Retinal pigment epithelial cell (primary cell): ENCODE measurements around the gene RNF212.

Experiments
- DNase-seq: peaks from one replicate; pipeline ENCODE4 v3.0.0-alpha.2; 2010; ENCODE audit warnings: low read depth
- H3K4me3 ChIP-seq: 2 replicates; pipeline ENCODE4 v1.5.1; 2011; ENCODE audit warnings: mild to moderate bottlenecking, low read length, control low read depth, moderate library complexity
- CTCF ChIP-seq: conservative IDR thresholded peaks from 2 replicates; pipeline ENCODE4 v1.5.1; 2011; ENCODE audit warnings: low read depth, low read length, control low read depth, inconsistent platforms

RNF212 gene

GRCh38 chr4:1042352-1043055 is 70.9 kb downstream of the RNF212 start:
- TF ChIP-seq CTCF, result no peak
- no peak for DNase-seq

DNA sequence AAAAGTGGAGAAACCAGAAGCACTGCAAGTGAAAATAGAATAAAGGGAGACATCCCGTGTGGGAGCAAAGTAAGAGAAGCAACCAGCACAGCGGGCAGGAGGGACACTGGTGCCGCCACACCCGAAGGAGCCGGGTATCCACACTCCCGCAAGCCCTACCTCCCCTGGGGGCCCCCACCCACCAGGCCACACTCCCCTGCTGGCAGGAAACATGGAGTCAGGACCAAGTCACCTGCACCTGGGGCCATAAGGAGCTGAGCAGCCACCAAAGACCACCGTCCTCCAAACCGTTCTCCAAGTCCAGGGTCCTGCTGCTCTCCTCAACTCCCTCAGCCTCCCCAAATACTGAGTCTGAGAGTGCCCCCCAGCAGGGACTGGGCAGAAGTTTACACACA is 71.4 kb downstream of the RNF212 start:
- TF ChIP-seq CTCF, result no peak
- DNase-seq, result no peak
- H3K4me3 ChIP-seq, result no peak overlapping the region

More at GRCh38 chr4:1042352-1043055, 70.9 kb downstream of the RNF212 start:
- H3K4me3 ChIP-seq, result no peak overlapping the region

DNA sequence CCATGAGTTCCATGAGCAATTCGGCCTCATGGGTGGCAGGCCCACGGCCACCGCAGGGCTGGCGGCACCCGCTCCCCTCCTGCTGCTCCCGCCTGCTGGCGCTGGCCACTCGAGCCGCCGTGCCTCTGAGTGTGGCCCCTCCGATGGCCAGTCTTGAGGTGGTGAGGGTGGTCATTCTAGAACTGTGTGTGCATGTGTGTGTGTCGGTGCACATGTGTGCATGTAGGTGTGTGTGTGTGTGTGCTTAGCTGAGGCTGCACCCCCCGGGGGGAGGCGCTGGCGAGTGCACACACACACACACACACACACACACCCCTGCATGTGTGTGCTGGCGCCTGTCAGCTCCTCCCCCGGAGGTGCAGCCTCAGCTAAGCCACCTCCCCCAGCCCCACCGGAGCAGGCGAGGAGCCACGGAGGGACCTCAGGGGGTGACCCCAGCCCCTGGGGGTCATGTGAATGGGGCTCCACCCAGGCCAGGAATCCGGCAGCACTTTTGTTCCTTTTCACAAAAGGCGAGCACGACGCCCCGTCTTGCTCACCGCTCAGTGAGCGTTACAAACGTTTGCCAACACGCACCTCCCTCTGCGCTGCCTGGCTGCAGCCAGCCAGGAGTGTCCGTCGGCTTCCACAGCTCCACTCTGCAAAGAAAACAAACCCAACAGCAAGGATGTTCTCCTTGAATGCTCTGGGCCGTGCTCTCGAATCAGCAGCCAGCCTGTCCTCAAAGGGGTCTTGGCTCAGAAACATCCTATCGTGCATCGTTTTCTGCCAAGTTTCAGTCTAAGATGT is 72.0 kb downstream of the RNF212 start:
- H3K4me3 ChIP-seq, result no peak overlapping the region
- DNase-seq, result no peak
- no peak for TF ChIP-seq CTCF

DNA sequence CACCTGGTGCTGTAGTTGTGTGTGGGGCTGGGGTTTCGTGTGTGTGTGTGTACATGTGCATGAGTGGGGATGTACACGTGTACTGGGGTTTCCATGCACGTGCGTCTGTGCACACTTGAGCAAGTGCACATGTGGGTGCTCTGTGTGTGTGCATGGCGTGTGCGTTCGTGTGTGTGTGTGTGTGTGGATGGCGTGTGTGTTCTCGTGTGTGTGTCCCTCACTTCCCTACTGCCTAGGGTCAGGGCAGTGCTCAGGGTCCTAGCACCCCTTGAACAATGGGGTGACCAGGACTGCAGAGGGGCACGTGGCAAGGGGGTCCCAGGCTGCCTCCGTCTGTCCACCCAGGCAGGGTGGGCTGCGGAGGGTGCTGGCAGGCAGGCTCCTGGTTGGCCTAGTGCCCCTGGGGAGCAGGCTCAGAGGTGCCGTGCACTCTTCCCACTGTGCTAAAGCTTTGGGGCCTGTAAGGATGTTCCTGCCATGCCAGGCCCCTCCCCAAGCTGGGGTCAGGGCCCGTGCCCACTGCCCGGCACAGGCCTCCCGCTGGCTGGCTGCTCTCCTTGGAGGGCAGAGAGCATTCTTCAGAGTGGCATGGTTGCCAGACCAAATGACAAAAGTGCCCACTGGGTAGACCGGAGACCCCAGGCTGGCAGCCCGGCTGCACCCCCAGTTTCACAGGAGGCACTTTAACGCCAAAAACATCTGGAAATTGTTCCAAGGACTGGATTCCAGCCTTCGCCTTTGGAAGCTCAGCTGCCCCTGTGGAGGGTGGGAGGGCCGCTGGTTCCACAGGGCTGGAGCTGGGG is 72.8 kb downstream of the RNF212 start:
- no peak overlapping the region for H3K4me3 ChIP-seq
- no peak for TF ChIP-seq CTCF
- no peak for DNase-seq

GRCh38 chr4:1039493-1040343 is 73.6 kb downstream of the RNF212 start:
- no peak for TF ChIP-seq CTCF
- no peak for DNase-seq
- no peak overlapping the region for H3K4me3 ChIP-seq

GRCh38 chr4:1038948-1039492 is 74.3 kb downstream of the RNF212 start:
- no peak for TF ChIP-seq CTCF
- DNase-seq, result no peak
- H3K4me3 ChIP-seq, result no peak overlapping the region
